GM23338 (cell line): Measurements from ENCODE around the gene DRC1. TPM values are rescaled to one million over a fixed set of nuclear protein-coding genes. Genes with fewer than 3 reads are reported as not detected.

Source experiments
- ATAC-seq: fragments of 200-7000 bp; cut with Tn5 transposase; 3 replicates; pipeline ENCODE4 v1.9.1; 2020
- DNase-seq: peaks from one replicate; pipeline ENCODE4 v3.0.0-alpha.2; 2015; ENCODE audit warnings: low spot score
- H2AFZ ChIP-seq: fragments of 200-600 bp; sonication (generic); 2 replicates; pipeline ENCODE4 v1.8.0; 2016; ENCODE audit warnings: antibody characterized with exemption, mild to moderate bottlenecking, moderate library complexity
- H3F3A ChIP-seq: fragments of 200-600 bp; sonication (generic); replicated peaks from 2 replicates; pipeline ENCODE4 v1.8.0; 2017; ENCODE audit warnings: antibody characterized with exemption, mixed run types, low read depth
- H3K27ac ChIP-seq: fragments of 200-600 bp; sonication (generic); 2 replicates; pipeline ENCODE4 v1.6.1; 2016; ENCODE audit warnings: low read depth
- H3K27me3 ChIP-seq: fragments of 200-600 bp; sonication (generic); 2 replicates; pipeline ENCODE4 v1.8.0; 2016; ENCODE audit warnings: mild to moderate bottlenecking, mixed run types, moderate library complexity; ENCODE audit not compliant: insufficient read depth
- H3K36me3 ChIP-seq: fragments of 200-600 bp; sonication (generic); 2 replicates; pipeline ENCODE4 v1.8.0; 2016; ENCODE audit warnings: mild to moderate bottlenecking; ENCODE audit not compliant: insufficient read depth
- H3K4me1 ChIP-seq: fragments of 200-600 bp; sonication (generic); 2 replicates; pipeline ENCODE4 v1.8.0; 2016; ENCODE audit warnings: mild to moderate bottlenecking, moderate library complexity; ENCODE audit not compliant: insufficient read depth
- H3K4me2 ChIP-seq: fragments of 200-600 bp; sonication (generic); 2 replicates; pipeline ENCODE4 v1.7.1; 2017; ENCODE audit warnings: mixed run types
- H3K4me3 ChIP-seq: fragments of 200-600 bp; sonication (generic); 2 replicates; pipeline ENCODE4 v1.6.1; 2016; ENCODE audit warnings: mixed run types
- H3K79me2 ChIP-seq: fragments of 200-600 bp; sonication (generic); replicated peaks from 2 replicates; pipeline ENCODE4 v1.8.0; 2017; ENCODE audit warnings: mild to moderate bottlenecking; ENCODE audit not compliant: insufficient read depth
- H3K9me2 ChIP-seq: fragments of 200-600 bp; sonication (generic); 2 replicates; pipeline ENCODE4 v1.8.0; 2017; ENCODE audit not compliant: insufficient read depth
- H4K20me1 ChIP-seq: fragments of 200-600 bp; sonication (generic); replicated peaks from 2 replicates; pipeline ENCODE4 v1.8.0; 2017; ENCODE audit warnings: mild to moderate bottlenecking; ENCODE audit not compliant: insufficient read depth
- H3K27ac Mint-ChIP-seq: 2 replicates; pipeline ENCODE4 v1.8.0; 2020; ENCODE audit warnings: inconsistent platforms, mild to moderate bottlenecking, moderate library complexity, mixed read lengths
- H3K27me3 Mint-ChIP-seq: 3 replicates; pipeline ENCODE4 v1.8.0; 2022; ENCODE audit warnings: low read depth, mild to moderate bottlenecking, moderate library complexity, mixed read lengths, inconsistent platforms; ENCODE audit not compliant: insufficient read depth, poor library complexity
- H3K36me3 Mint-ChIP-seq: 3 replicates; pipeline ENCODE4 v1.8.0; 2021; ENCODE audit warnings: low read depth, mild to moderate bottlenecking, inconsistent platforms, moderate library complexity, mixed read lengths
- H3K4me1 Mint-ChIP-seq: 3 replicates; pipeline ENCODE4 v1.8.0; 2020; ENCODE audit warnings: mild to moderate bottlenecking, inconsistent platforms, mixed read lengths
- H3K4me3 Mint-ChIP-seq: 3 replicates; pipeline ENCODE4 v1.8.0; 2021; ENCODE audit warnings: moderate library complexity, mild to moderate bottlenecking, inconsistent platforms, mixed read lengths
- H3K9me3 Mint-ChIP-seq: 3 replicates; pipeline ENCODE4 v1.8.0; 2020; ENCODE audit warnings: moderate library complexity, mild to moderate bottlenecking, inconsistent platforms, mixed read lengths
- CREB1 ChIP-seq: fragments of 250-450 bp; sonication (Bioruptor Pico); IDR thresholded peaks from 2 replicates; pipeline ENCODE4 v1.5.0; 2020; ENCODE audit warnings: low read depth, mild to moderate bottlenecking, moderate library complexity
- ETS1 ChIP-seq: IDR thresholded peaks from 2 replicates; pipeline ENCODE4 v1.6.1; 2016; ENCODE audit warnings: antibody characterized with exemption
- EZH2 ChIP-seq: fragments of 200-600 bp; sonication (generic); IDR thresholded peaks from one replicate; pipeline ENCODE4 v1.8.0; 2017; ENCODE audit warnings: antibody characterized with exemption, mild to moderate bottlenecking, low read depth; ENCODE audit not compliant: unreplicated experiment
- EZH2phosphoT487 ChIP-seq: fragments of 200-600 bp; sonication (generic); IDR thresholded peaks from one replicate; pipeline ENCODE4 v1.8.1; 2018; ENCODE audit warnings: antibody characterized with exemption; ENCODE audit not compliant: unreplicated experiment
- JUNB ChIP-seq: IDR thresholded peaks from one replicate; pipeline ENCODE4 v1.6.1; 2016; ENCODE audit warnings: antibody characterized with exemption; ENCODE audit not compliant: unreplicated experiment
- NANOG ChIP-seq: IDR thresholded peaks from 2 replicates; pipeline ENCODE4 v1.6.1; 2016; ENCODE audit warnings: antibody characterized with exemption, borderline replicate concordance
- REST ChIP-seq: IDR thresholded peaks from one replicate; pipeline ENCODE4 v1.6.1; 2018; ENCODE audit warnings: antibody characterized with exemption; ENCODE audit not compliant: unreplicated experiment
- STAT1 ChIP-seq: IDR thresholded peaks from one replicate; pipeline ENCODE4 v1.6.1; 2016; ENCODE audit warnings: antibody characterized with exemption; ENCODE audit not compliant: unreplicated experiment
- ZNF114 ChIP-seq: fragments of 250-450 bp; sonication (Bioruptor Pico); IDR thresholded peaks from 2 replicates; pipeline ENCODE4 v1.5.0; 2020; ENCODE audit warnings: mild to moderate bottlenecking, moderate library complexity
- ZNF331 ChIP-seq: fragments of 250-450 bp; sonication (Bioruptor Pico); IDR thresholded peaks from 2 replicates; pipeline ENCODE4 v1.5.0; 2020; ENCODE audit warnings: low read depth, mild to moderate bottlenecking, moderate library complexity
- ZNF462 ChIP-seq: fragments of 250-450 bp; sonication (Bioruptor Pico); IDR thresholded peaks from 2 replicates; pipeline ENCODE4 v1.5.0; 2020; ENCODE audit warnings: mild to moderate bottlenecking, moderate library complexity
- polyA plus RNA-seq: library from polyadenylated mRNA; unstranded; fragments of >200 nt; fragmentation: Nextera tagmentation; extraction: Ambion mirVana; gene quantifications from 2 replicates; pipeline ENCODE4 v1.2.1, GENCODE V29; 2016
- total RNA-seq: library from RNA; depleted of rRNA; stranded (reverse); fragments of >200 nt; shearing (Covaris generic); gene quantifications from 2 replicates; pipeline ENCODE4 v1.2.3, GENCODE V29; 2014

Gene DRC1
- total and polyA plus RNA-seq, 2 experiments from 2014 or later, result 0.45 TPM; not detected in 1

- TF ChIP-seq ZNF114 (CRISPR knock-in tag), result no peak
- no peak for TF ChIP-seq CREB1 (CRISPR knock-in tag)
- no peak for TF ChIP-seq EZH2
- TF ChIP-seq NANOG, result no peak
- no peak for TF ChIP-seq EZH2phosphoT487
- TF ChIP-seq JUNB, result no peak
- TF ChIP-seq ZNF331, result no peak
- no peak for TF ChIP-seq REST
- TF ChIP-seq STAT1, result no peak
Measured at GRCh38 chr2:26494891-26495290, 93.2 kb downstream of the DRC1 start (continued).

- H3K4me2 ChIP-seq, result no peak overlapping the region
- no peak overlapping the region for H3K4me3 ChIP-seq
- ATAC-seq (peak; percentile 68), DNase-seq (peak; percentile 73)
- Mint-ChIP-seq H3K27me3 (peaks cover 2% of the 10 kb centered on the region), H3K36me3 (no peaks in the 10 kb centered on the region; the same call in 2 of the 3 replicates), H3K4me1 (peaks cover 25% of the 10 kb centered on the region), H3K9me3 (no peaks in the 10 kb centered on the region; the same call in 1 of the 3 replicates), H3K27ac (peak overlapping the region; percentile 51; the same call in 1 of the 2 replicates), H3K4me3 (no peak overlapping the region)
- H3F3A ChIP-seq, result no peaks in the 10 kb centered on the region
- no peaks in the 10 kb centered on the region for H3K79me2 ChIP-seq
- H3K27ac ChIP-seq, result peak overlapping the region; percentile 43; the same call in 1 of the 2 replicates
- no peaks in the 10 kb centered on the region for H3K36me3 ChIP-seq
- TF ChIP-seq ZNF114 (CRISPR knock-in tag) (no peak), EZH2 (no peak), ETS1 (no peak), ZNF462 (CRISPR knock-in tag) (no peak), STAT1 (no peak), NANOG (no peak), CREB1 (CRISPR knock-in tag) (no peak)
- H3K9me2 ChIP-seq, result peaks cover 4% of the 10 kb centered on the region; the same call in 1 of the 2 replicates
- peaks cover 14% of the 10 kb centered on the region for H3K4me1 ChIP-seq
- no peak overlapping the region for H2AFZ ChIP-seq
- H3K27me3 ChIP-seq, result no peaks in the 10 kb centered on the region
- no peaks in the 10 kb centered on the region for H4K20me1 ChIP-seq
Measured at GRCh38 chr2:26495705-26496297, 94.1 kb downstream of the DRC1 start.
